ENCODE measurements around the gene OTOA.
"Not testable (repeated sequence)": the region's sequence is repeated elsewhere in the genome, so short reads cannot be mapped to it uniquely, and the experiment has no call there.

Gene OTOA
- 0 to 0.21 reads per million in 2 donors for total RNA-seq

GRCh38 chr16:21663889-21664647, at the start of gene OTOA:
OTOA (plus strand) TSS chr16:21663968; CDS start chr16:21678515, 14,547 bp downstream.
- peak; percentile 32 for DNase-seq

GRCh38 chr16:21614896-21615295, 48.9 kb upstream of the OTOA start:
- no peak for DNase-seq

GRCh38 chr16:21617607-21618006, 46.2 kb upstream of the OTOA start:
- no peak for DNase-seq

DNA sequence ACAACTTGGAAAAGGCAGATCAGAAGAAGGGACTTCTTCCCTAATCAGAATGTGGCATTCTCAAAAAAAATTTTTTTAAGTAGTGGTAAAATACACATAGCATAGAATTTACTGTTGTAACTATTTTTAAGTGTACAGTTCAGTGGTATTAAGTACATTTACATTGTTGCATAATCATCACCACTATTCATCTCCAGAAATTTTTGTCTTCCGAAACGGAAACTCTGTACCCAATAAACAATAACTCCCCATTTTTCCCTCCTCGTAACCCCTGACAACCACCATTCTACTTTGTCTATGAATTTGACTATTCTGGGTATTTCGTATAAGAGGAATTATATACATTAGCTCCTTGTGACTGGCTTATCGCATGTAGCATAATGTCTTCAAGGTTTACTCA, 45.5 kb upstream of the OTOA start:
- DNase-seq: no peak

GRCh38 chr16:21619765-21620425, 43.9 kb upstream of the OTOA start:
- no peak for DNase-seq

- DNase-seq: no peak
Observed at GRCh38 chr16:21620592-21620991, 43.2 kb upstream of the OTOA start.

DNA sequence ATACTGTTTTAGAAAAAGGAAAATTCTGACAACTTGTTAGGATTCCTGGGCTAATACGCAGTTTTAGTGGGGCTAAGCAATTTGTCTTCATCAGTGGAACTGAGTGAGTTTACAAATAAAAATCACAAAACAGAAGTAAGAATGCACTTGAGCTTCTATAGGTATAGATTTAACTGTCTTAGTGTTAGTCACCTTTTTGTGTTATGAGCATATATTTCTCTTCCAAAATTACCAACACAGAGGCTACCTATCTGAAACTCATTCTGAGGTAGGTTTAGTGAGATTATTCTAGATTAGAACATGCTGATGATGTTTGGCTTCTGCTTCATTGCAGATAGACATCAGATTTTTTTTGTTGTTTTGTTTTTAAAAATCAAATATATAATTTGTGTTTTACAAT, 41.2 kb upstream of the OTOA start:
- no peak for DNase-seq

DNA sequence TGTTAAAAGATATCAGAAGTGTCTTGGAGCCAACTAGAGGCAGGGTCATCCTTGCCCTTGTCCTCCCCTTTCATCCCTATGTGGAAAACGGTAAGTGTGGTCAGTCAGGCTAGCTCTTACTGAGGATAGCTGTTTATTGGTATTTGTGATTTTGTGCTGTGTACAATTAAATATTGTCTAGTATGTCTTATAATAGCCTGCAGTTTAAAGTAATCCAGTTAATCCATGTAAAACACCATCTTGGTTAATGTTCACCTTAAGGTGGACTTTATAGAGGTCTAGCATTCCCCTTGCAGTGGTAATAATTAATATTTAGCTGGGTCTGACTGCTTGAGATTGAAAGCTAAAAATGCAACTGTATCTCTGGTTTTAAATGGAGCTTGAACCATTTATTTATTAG, 38.7 kb upstream of the OTOA start:
- no peak for DNase-seq

DNA sequence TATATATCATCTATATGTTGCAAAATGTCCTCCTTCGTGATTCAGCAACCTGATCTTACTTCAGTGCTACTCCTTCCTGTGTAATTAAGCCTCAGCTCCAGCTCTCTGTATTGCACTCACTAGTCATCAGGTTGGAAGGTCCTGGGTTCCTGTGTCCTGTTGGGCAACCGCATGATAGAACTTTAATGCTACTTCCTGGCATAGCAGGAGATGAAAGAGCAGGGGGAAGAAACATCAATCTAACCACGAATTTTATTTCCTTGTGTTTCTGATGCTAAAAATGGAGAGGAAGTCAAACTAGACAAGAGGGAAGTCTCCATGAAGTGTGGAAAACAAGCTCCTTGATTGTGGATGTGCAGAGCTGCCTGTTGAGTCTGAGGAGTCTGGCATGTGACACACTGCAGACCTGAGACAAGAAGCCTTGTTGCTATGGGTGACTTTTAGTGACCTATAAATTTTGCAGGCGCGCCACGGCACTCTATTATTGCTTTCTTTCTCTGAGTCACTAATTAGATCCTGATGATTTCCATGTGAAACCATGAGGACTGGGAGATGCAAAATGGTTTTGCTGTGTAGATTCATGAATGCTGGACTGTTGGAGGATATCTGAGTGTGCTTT, 37.0 kb upstream of the OTOA start:
- DNase-seq: no peak

GRCh38 chr16:21628121-21628726, 35.5 kb upstream of the OTOA start:
- DNase-seq: no peak

- no peak for DNase-seq
Observed at GRCh38 chr16:21628772-21629171, 35.0 kb upstream of the OTOA start.

DNA sequence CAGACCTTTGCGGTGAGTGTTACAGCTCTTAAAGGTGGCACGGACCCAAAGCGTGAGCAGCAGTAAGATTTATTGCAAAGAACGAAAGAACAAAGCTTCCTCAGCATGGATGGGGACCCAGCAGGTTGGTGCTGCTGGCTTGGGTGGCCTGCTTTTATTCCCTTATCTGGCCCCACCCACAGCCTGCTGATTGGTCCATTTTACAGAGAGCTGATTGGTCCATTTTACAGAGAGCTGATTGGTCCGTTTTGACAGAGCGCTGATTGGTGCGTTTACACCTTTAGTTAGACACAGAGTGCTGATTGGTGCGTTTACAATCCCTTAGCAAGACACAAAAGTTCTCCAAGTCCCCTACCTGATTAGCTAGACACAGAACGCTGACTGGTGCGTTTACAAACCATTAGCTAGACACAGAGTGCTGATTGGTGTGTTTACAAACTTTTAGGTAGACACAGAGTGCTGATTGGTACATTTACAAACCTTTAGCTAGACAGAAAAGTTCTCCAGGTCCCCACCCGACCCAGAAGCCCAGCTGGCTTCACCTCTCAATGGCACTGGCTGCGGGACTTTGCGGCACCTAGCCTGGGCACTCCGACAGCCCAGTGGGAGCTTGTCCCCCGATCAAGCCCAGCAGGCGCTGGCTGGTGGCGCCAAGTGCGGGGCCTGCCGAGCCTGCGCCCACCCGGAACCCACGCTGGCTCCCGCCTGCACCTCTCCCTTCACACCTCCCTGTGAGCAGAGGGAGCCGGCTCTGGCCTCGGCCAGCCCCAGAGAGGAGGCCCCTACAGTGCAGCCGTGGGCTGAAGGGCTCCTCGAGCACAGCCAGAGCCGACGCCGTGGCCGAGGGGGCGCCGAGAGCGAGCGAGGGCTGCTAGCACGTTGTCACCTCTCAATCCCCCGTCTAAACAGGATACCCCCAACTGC, 33.9 kb upstream of the OTOA start:
- not testable (repeated sequence) for DNase-seq

DNA sequence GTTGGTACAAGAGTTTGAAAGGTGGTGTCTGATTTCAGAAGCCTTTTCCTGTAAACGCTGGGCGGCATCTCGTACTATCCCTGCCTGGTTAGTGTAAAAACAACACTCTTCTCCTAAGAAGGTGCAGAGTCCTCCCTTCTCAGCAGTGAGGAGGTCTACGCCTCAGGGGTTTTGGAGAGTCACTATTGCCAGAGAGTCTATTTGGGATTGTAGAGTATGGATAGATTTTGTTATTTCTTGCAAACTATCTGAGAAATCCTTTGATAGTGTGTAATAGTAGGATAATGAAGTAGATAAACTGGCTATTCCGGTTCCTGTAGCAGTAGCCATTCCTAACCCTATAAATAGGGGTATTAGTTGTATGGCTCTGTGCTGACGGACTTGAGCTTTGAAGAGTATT, 32.9 kb upstream of the OTOA start:
- DNase-seq: not testable (repeated sequence)

- not testable (repeated sequence) for DNase-seq
Observed at GRCh38 chr16:21631376-21631775, 32.4 kb upstream of the OTOA start.

- DNase-seq: not testable (repeated sequence)
Observed at GRCh38 chr16:21631951-21632575, 31.7 kb upstream of the OTOA start.

- no peak for DNase-seq
Observed at GRCh38 chr16:21634216-21634615, 29.6 kb upstream of the OTOA start.

- not testable (repeated sequence) for DNase-seq
Observed at GRCh38 chr16:21635694-21636093, 28.1 kb upstream of the OTOA start.

DNA sequence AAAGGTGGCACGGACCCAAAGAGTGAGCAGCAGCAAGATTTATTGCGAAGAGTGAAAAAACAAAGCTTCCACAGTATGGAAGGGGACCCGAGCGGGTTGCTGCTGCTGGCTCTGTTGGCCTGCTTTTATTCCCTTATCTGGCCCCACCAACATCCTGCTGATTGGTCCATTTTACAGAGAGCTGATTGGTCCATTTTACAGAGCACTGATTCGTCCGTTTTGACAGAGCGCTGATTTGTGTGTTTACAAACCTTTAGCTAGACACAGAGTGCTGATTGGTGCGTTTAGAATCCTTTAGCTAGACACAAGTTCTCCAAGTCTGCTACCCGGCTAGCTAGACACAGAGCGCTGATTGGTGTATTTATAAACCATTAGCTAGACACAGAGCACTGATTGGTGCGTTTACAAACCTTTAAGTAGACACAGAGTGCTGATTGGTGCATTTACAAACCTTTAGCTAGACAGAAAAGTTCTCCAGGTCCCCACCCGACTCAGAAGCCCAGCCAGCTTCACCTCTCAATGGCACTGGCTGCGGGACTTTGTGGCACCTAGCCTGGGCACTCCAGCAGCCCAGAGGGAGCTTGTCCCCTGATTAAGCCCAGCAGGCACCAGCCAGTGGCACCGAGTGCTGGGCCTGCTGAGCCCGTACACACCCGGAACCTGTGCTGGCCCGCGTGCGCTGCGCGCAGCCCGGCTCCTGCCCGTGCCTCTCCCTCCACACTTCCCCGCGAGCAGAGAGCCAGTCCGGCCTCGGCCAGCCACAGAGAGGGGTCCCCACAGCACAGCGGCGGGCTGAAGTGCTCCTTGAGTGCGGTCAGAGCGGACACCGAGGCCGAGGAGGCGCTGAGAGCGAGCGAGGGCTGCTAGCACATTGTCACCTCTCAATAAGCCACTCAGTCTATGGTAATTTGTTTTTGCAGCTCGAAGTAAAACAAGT, 26.5 kb upstream of the OTOA start:
- no peak for DNase-seq

DNA sequence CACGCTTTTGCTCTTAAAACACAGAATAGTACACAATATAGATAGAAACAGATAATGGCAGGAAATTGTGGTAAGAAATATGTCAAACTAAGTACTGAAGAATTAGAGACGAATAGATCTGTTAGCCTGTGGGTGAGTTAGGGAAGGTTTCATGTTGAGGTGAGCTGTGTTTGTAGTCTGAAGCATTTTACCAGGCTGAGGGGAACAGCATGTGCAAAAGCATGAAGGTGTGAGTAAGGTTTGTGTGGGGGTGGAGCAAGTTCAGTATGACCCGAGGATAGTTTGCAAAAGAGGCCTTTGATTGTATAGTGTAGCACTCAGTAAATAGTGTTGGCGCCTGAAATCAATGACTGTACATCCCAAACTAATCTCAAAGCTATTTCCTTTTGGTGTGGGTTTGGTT, 25.2 kb upstream of the OTOA start:
- no peak for DNase-seq

- DNase-seq: no peak
Observed at GRCh38 chr16:21639493-21639892, 24.3 kb upstream of the OTOA start.

DNA sequence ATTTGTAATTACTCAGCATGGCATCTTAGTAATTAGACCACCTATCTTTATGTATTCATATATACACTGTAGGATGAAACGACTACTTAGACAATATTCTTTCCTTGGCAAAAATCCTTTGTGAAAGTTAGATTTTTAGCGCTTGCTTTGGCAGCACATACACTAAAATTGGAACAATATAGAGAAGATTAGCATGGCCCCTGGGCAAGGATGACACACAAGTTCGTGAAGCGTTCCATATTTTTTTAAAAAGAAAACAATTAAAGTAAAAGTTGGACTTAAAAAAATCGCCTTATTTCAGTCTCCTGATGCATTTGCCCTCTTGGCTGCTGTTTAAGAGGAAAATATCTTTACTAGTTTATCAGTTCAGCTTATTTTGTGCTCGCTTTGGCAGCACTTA, 21.9 kb upstream of the OTOA start:
- DNase-seq: no peak

Data from T-helper 9 cell (primary cell).